Activated naive CD4-positive, alpha-beta T cell treated with anti-CD3 and anti-CD28 coated beads for 36 hours (primary cell): ENCODE measurements around the gene SDHAF3. TPM values are rescaled to one million over a fixed set of nuclear protein-coding genes. Genes with fewer than 3 reads are reported as not detected.
"Not testable (repeated sequence)": the region's sequence is repeated elsewhere in the genome, so short reads cannot be mapped to it uniquely, and the experiment has no call there.

Experiments used
- CTCF ChIA-PET: fragments of 350-600 bp; sonication (Branson Sonifier 250); formaldehyde crosslinking; loops from one replicate; lab custom pipeline; 2021; ENCODE audit warnings: antibody characterized with exemption; lab: Charles Lee
- DNase-seq: peaks from one replicate; pipeline ENCODE4 v3.0.0-alpha.2; 2020
- H3K27ac Mint-ChIP-seq: one replicate; pipeline ENCODE4 v1.8.0; 2021; ENCODE audit warnings: mild to moderate bottlenecking, mixed read lengths
- H3K27me3 Mint-ChIP-seq: one replicate; pipeline ENCODE4 v1.8.0; 2021; ENCODE audit warnings: low read depth, mixed read lengths
- H3K36me3 Mint-ChIP-seq: one replicate; pipeline ENCODE4 v1.8.0; 2021; ENCODE audit warnings: low read depth, mixed read lengths
- H3K4me1 Mint-ChIP-seq: one replicate; pipeline ENCODE4 v1.8.0; 2021; ENCODE audit warnings: low read depth, mixed read lengths
- H3K4me3 Mint-ChIP-seq: one replicate; pipeline ENCODE4 v1.8.0; 2021; ENCODE audit warnings: mild to moderate bottlenecking, moderate library complexity, mixed read lengths
- H3K9me3 Mint-ChIP-seq: one replicate; pipeline ENCODE4 v1.8.0; 2021; ENCODE audit warnings: mixed read lengths
- intact Hi-C: fragments of 100-400 bp; cut with micrococcal nuclease; formaldehyde crosslinking; loops from one replicate; pipeline ENCODE4 v1.15.1; 2023
- total RNA-seq, 2 experiments: library from RNA; stranded (reverse); gene quantifications; one replicate each; pipeline ENCODE4 v1.2.3, GENCODE V29; 2021

Gene SDHAF3
- 10 to 100 TPM; 30.7 to 36.3 TPM for total RNA-seq

- H3K27ac Mint-ChIP-seq: peak within 1 kb of the TSS; percentile 92
- H3K27me3 Mint-ChIP-seq: no peaks in the 10 kb centered on the region
- CTCF ChIA-PET: interaction anchor here (0.7 to 2.3 kb wide), 5 partner anchors 9 to 63 kb away, joined by 3 to 6 read pairs (median 4); no protein-coding TSS in a partner anchor
- intact Hi-C loops: loop anchor here (1.0 to 5.0 kb wide), 10 partner anchors 50 to 1135 kb away; partner anchors contain the start of genes ASNS, LMTK2, SEM1 and TECPR1
- H3K4me3 Mint-ChIP-seq: peak within 1 kb of the TSS; percentile 89
- peaks cover 39% of the 10 kb centered on the region for H3K4me1 Mint-ChIP-seq
- H3K36me3 Mint-ChIP-seq: peaks cover 26% of the 10 kb centered on the region
- peak; percentile 99 for DNase-seq
- H3K9me3 Mint-ChIP-seq: peaks cover 2% of the 10 kb centered on the region
Measured at GRCh38 chr7:97117372-97118188, at the start of gene SDHAF3. SDHAF3 (plus strand) TSS chr7:97117698; CDS start chr7:97117724, 26 bp downstream.

DNA sequence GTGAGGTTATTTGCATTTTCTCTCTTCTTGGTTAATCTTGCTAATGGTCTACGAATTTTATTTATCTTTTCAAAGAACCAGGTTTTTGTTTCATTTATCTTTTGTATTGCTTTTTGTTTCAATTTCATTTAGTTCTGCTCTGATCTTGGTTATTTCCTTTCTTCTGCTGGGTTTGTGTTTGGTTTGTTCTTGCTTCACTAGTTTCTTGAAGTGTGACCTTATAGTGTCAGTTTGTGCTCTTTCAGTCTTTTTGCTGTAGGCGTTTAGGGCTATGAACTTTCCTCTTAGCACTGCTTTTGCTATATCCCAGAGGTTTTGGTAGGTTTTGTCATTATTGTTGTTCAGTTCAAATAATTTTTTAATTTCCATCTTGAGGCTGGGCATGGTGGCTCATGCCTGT, 45.5 kb upstream of the SDHAF3 start:
- intact Hi-C loops, H3K27ac Mint-ChIP-seq, H3K36me3 Mint-ChIP-seq, DNase-seq, H3K9me3 Mint-ChIP-seq, H3K4me1 Mint-ChIP-seq, H3K4me3 Mint-ChIP-seq: not testable (repeated sequence)
- CTCF ChIA-PET: interaction anchor here (0.7 kb wide), 1 partner anchor 108 kb away, joined by 3 read pairs; no protein-coding TSS in a partner anchor
- peaks cover 43% of the 10 kb centered on the region for H3K27me3 Mint-ChIP-seq

DNA sequence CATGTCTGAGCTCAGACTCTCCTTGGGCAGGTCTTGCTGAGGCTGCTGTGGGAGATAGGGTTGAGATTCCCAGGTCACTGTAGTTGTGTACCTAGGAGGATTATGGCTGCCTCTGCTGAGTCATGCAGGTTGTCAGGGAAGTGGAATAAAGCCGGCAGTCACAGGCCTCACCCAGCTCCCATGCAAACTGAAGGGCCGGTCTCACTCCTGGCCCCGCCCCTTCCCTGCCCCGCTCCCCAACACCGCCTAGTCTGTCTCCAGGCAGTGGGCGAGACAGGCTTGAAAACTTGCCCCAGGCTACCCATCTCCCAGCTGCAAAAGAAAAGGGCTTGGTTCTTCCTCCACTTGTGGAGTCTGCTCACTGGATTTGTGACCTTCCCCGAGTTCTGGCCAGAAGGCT, 41.6 kb upstream of the SDHAF3 start:
- DNase-seq: no peak
- no peaks in the 10 kb centered on the region for H3K36me3 Mint-ChIP-seq
- no peak overlapping the region for H3K27ac Mint-ChIP-seq

DNA sequence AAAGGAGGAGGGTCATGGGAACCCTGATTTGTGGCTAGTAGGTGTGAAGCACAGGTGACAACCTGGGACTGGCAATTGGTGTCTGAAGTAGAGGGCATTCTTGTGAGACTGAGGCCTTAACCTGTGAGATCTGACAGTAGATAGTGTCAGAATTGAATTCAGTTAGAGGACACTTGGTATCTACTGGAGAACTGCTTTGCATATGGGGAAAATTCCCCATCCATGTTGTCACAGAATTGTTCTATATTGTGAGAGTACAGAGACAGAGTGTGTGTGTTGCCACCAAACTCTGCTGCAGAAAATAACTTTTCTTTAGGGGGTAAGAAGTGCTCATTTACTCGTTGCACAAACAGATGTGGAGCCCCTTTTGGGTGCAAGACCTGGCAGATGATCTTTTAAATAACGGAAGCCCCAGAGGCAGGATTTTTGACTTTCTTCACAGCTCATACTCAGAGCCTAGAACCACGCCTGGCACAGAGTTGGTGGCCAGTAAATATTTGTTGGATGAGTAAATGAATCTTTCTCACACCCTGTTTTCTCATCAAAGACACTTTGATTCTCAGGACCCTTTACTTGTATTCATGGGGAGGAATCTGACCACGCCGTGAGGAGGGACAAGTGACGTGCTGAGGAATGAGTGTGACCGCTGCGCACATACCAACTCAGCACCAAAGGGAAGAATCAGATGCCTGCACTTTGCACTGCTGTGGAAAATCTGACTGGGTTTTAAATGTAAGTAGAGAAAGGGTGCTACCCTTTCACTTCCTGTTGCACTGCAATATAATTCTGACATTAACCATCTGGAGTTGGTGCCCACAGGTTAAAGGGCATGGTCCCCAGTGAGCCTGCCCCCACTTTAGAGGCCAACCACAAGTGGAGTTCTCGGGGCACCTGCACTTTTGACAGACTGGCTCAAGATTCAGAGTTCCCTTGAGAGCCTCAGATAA, 39.2 kb upstream of the SDHAF3 start:
- Mint-ChIP-seq H3K36me3 (no peaks in the 10 kb centered on the region), H3K27ac (no peak overlapping the region), H3K27me3 (peaks cover 43% of the 10 kb centered on the region), H3K9me3 (no peaks in the 10 kb centered on the region), H3K4me3 (no peak overlapping the region), H3K4me1 (no peaks in the 10 kb centered on the region)
- DNase-seq: no peak
- CTCF ChIA-PET: no interaction called here
- intact Hi-C loops: no loop called here

More for the DNA sequence above, 41.6 kb upstream of the SDHAF3 start:
- H3K27me3 Mint-ChIP-seq: peaks cover 46% of the 10 kb centered on the region
- CTCF ChIA-PET: interaction anchor here (3.3 kb wide), 1 partner anchor 11 kb away, joined by 13 read pairs; no protein-coding TSS in a partner anchor
- H3K9me3 Mint-ChIP-seq: no peaks in the 10 kb centered on the region
- no peaks in the 10 kb centered on the region for H3K4me1 Mint-ChIP-seq
- H3K4me3 Mint-ChIP-seq: no peak overlapping the region
- intact Hi-C loops: no loop called here

GRCh38 chr7:97079300-97079699, 38.2 kb upstream of the SDHAF3 start:
- peaks cover 2% of the 10 kb centered on the region for H3K9me3 Mint-ChIP-seq
- H3K27me3 Mint-ChIP-seq: peaks cover 44% of the 10 kb centered on the region
- no peaks in the 10 kb centered on the region for H3K36me3 Mint-ChIP-seq
- no peak overlapping the region for H3K27ac Mint-ChIP-seq
- CTCF ChIA-PET: no interaction called here
- no peaks in the 10 kb centered on the region for H3K4me1 Mint-ChIP-seq
- DNase-seq: no peak
- H3K4me3 Mint-ChIP-seq: no peak overlapping the region
- intact Hi-C loops: no loop called here

- H3K9me3 Mint-ChIP-seq: peaks cover 2% of the 10 kb centered on the region
- CTCF ChIA-PET: no interaction called here
- intact Hi-C loops: no loop called here
- peaks cover 32% of the 10 kb centered on the region for H3K27me3 Mint-ChIP-seq
- H3K4me1 Mint-ChIP-seq: no peaks in the 10 kb centered on the region
- no peak overlapping the region for H3K27ac Mint-ChIP-seq
- no peak for DNase-seq
- no peak overlapping the region for H3K4me3 Mint-ChIP-seq
- H3K36me3 Mint-ChIP-seq: no peaks in the 10 kb centered on the region
Measured at GRCh38 chr7:97081521-97082300, 35.8 kb upstream of the SDHAF3 start.

DNA sequence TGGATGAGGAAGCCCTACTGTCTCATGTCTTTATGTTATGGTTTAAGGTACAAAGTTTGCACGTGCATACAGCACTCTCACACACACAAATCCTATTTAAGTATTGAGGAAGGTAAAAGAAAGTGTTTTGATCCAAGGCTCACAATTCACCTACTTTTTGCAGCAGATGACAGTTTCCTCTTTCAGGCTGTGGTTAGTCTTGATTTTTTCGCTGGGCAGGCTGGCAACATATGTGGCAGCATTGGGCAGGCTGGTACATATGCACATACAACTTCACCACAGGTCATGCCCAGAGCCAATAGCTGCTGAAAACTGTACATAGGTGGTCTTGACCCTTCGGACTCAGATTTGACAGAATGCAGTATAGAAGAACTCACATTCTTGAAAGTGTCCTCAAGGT, 29.1 kb upstream of the SDHAF3 start:
- intact Hi-C loops: no loop called here
- H3K9me3 Mint-ChIP-seq: peaks cover 2% of the 10 kb centered on the region
- H3K36me3 Mint-ChIP-seq: no peaks in the 10 kb centered on the region
- no peaks in the 10 kb centered on the region for H3K4me1 Mint-ChIP-seq
- H3K4me3 Mint-ChIP-seq: no peak overlapping the region
- peaks cover 35% of the 10 kb centered on the region for H3K27me3 Mint-ChIP-seq
- H3K27ac Mint-ChIP-seq: no peak overlapping the region
- no peak for DNase-seq
- CTCF ChIA-PET: interaction anchor here (1.2 kb wide), 1 partner anchor 61 kb away, joined by 4 read pairs; no protein-coding TSS in a partner anchor

GRCh38 chr7:97089771-97090170, 27.7 kb upstream of the SDHAF3 start:
- Mint-ChIP-seq H3K4me3 (no peak overlapping the region), H3K27ac (no peak overlapping the region), H3K9me3 (no peaks in the 10 kb centered on the region), H3K27me3 (peaks cover 35% of the 10 kb centered on the region), H3K4me1 (no peaks in the 10 kb centered on the region), H3K36me3 (no peaks in the 10 kb centered on the region)
- no peak for DNase-seq
- CTCF ChIA-PET: no interaction called here
- intact Hi-C loops: no loop called here

DNA sequence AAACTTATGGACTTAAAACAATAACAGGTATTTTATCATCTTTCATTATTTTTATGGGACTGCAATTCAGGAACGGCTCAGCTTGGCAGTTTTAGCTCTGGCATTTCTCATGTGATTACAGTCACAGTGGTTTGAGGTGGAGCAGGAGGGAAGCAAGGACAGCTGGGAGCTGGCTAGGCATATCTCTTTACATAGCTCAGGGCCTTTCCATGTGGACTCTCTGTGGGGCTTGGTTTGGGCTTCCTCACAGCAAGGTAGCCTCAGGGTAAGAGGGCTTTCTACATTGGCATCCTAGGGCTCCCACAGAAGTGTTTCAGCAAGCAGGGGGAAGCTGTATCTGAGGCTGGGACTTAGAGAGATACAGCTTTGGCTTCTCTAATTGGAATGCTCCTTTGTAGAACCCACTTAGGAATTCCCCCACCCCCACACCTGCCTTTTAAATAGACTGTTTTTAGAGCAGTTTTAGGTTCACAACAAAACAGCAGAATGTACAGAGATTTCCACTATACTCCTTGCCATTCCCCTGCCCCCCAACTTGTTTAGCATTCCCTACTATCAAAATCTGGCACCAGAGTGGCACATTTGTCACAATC, 26.6 kb upstream of the SDHAF3 start:
- CTCF ChIA-PET: no interaction called here
- H3K4me3 Mint-ChIP-seq: no peak overlapping the region
- peak; percentile 10 for DNase-seq
- peaks cover 30% of the 10 kb centered on the region for H3K27me3 Mint-ChIP-seq
- H3K4me1 Mint-ChIP-seq: no peaks in the 10 kb centered on the region
- intact Hi-C loops: no loop called here
- no peak overlapping the region for H3K27ac Mint-ChIP-seq
- no peaks in the 10 kb centered on the region for H3K9me3 Mint-ChIP-seq
- no peaks in the 10 kb centered on the region for H3K36me3 Mint-ChIP-seq

DNA sequence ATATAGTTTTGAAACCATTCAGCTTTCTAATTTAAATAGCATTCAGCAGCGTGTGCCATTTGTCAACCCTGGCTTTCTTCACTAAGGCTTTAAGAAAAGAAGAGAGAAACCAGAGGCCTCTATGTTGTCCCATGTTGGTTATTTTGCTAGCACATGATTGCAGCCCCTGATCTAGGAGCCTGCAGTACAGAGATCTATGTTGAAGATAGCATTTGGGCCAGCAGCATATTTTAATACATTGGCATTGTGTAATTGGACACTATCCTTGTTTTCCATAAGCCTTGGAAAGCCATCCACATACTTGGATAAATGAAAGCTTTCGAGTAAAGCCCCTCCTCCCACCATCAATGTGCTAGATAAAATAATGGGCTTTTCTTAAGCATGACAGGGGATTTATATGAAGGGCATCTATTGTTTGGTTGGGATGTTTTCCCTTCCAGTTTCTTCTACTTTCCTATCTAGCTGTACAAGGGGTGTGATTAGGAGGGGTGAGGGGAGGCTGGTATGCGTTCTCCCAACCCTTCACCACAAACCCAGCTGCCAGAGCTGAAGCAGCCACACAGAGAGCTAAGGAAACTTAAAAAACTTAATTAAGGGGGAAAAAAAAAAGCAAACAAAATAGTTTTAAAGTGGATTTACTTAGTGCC, 23.1 kb upstream of the SDHAF3 start:
- Mint-ChIP-seq H3K4me1 (no peaks in the 10 kb centered on the region), H3K36me3 (no peaks in the 10 kb centered on the region), H3K4me3 (no peak overlapping the region), H3K27me3 (peaks cover 15% of the 10 kb centered on the region), H3K9me3 (no peaks in the 10 kb centered on the region), H3K27ac (no peak overlapping the region)
- DNase-seq: no peak
- CTCF ChIA-PET: no interaction called here
- intact Hi-C loops: no loop called here

DNA sequence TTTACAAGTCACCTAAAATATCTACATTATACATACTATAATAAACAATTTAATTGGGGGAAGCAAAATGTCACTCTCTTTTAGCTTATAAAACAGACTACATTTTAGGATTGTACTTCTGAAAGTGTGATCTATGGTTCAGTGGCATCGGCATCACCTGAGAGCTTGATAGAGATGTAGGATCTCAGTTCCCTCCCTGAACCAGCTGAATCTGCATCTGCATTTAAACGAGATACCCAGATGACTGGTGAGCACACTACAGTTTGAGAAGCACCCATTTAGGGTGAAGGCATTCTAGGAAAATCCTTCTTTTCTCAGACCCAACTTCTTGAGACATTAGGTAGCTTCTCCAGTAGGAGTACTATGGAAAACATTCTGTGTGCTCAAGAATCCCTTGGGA, 21.5 kb upstream of the SDHAF3 start:
- H3K9me3 Mint-ChIP-seq: no peaks in the 10 kb centered on the region

More for the DNA sequence above, 21.5 kb upstream of the SDHAF3 start:
- H3K27ac Mint-ChIP-seq: no peak overlapping the region
- H3K4me3 Mint-ChIP-seq: no peak overlapping the region
- peaks cover 22% of the 10 kb centered on the region for H3K27me3 Mint-ChIP-seq
- CTCF ChIA-PET: no interaction called here
- no peak for DNase-seq
- no peaks in the 10 kb centered on the region for H3K36me3 Mint-ChIP-seq
- intact Hi-C loops: no loop called here
- H3K4me1 Mint-ChIP-seq: no peaks in the 10 kb centered on the region
